ENCODE results near the gene NXN.

- TF ChIP-seq CTCF (conservative IDR thresholded peaks at IDR 0.05; ENCODE audit: low read depth, low read length) (no peak), EZH2 (IDR thresholded peaks at IDR 0.05; ENCODE audit: borderline replicate concordance, low read depth, low read length, poor library complexity, severe bottlenecking) (no peak)
Measured at GRCh38 chr17:1003972-1004768, 24.6 kb upstream of the NXN start.

All from A673 (cell line).